ENCODE results near the gene VPS13A.

- TF ChIP-seq, protein P1, sequence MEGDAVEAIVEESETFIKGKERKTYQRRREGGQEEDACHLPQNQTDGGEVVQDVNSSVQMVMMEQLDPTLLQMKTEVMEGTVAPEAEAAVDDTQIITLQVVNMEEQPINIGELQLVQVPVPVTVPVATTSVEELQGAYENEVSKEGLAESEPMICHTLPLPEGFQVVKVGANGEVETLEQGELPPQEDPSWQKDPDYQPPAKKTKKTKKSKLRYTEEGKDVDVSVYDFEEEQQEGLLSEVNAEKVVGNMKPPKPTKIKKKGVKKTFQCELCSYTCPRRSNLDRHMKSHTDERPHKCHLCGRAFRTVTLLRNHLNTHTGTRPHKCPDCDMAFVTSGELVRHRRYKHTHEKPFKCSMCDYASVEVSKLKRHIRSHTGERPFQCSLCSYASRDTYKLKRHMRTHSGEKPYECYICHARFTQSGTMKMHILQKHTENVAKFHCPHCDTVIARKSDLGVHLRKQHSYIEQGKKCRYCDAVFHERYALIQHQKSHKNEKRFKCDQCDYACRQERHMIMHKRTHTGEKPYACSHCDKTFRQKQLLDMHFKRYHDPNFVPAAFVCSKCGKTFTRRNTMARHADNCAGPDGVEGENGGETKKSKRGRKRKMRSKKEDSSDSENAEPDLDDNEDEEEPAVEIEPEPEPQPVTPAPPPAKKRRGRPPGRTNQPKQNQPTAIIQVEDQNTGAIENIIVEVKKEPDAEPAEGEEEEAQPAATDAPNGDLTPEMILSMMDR (IDR thresholded peaks at IDR 0.05): no peak
- TF ChIP-seq POLR2A (IDR thresholded peaks at IDR 0.05): no peak
Measured at GRCh38 chr9:77423841-77424240, 246.5 kb downstream of the VPS13A start.

Data from adrenal gland (tissue), 5 donors.